H1 (cell line): Measurements from ENCODE around the gene TTI1. TPM values are rescaled to one million over a fixed set of nuclear protein-coding genes. Genes with fewer than 3 reads are reported as not detected.

ENCODE experiments used
- CTCF ChIA-PET: fragments of 300-600 bp; sonication (Branson Sonifier 250); formaldehyde crosslinking; loops from one replicate; lab custom pipeline; 2021; ENCODE audit not compliant: partially characterized antibody; lab: Charles Lee
- POLR2A ChIA-PET: fragments of 300-600 bp; sonication (Branson Sonifier 250); formaldehyde crosslinking; loops from one replicate; lab custom pipeline; 2021; ENCODE audit warnings: inconsistent platforms; ENCODE audit not compliant: partially characterized antibody; lab: Charles Lee
- DNase-seq, 2 experiments: peaks; one replicate each; pipeline versions ENCODE4 v3.0.0 to v3.0.0-alpha.2; 2010 to 2022; ENCODE audit warnings: low spot score in 2 of 2, low read depth in 1 of 2, mixed read lengths in 1 of 2
- FAIRE-seq: peaks from 2 replicates; lab custom pipeline; 2011; peaks lifted over from hg19 to GRCh38; lab: Jason Lieb, UNC
- H2AFZ ChIP-seq: 2 replicates; pipeline ENCODE4 v1.8.1; 2012; ENCODE audit warnings: low read length, inconsistent platforms
- H2AK5ac ChIP-seq: 2 replicates; pipeline ENCODE4 v1.6.1; 2013; ENCODE audit warnings: low read depth, low read length
- H2BK120ac ChIP-seq: replicated peaks from 2 replicates; pipeline ENCODE3; 2013; ENCODE audit warnings: low read depth, low read length, inconsistent platforms
- H2BK12ac ChIP-seq: 2 replicates; pipeline ENCODE4 v1.6.1; 2013; ENCODE audit warnings: low read depth, low read length
- H2BK15ac ChIP-seq: 2 replicates; pipeline ENCODE4 v1.6.1; 2013; ENCODE audit warnings: low read length
- H2BK20ac ChIP-seq: 2 replicates; pipeline ENCODE4 v1.6.1; 2013; ENCODE audit warnings: low read length
- H2BK5ac ChIP-seq: 2 replicates; pipeline ENCODE4 v1.6.1; 2013; ENCODE audit warnings: low read depth, low read length
- H3K14ac ChIP-seq: 2 replicates; pipeline ENCODE4 v1.6.1; 2013; ENCODE audit warnings: inconsistent platforms; ENCODE audit not compliant: insufficient read length
- H3K18ac ChIP-seq: 2 replicates; pipeline ENCODE4 v1.6.1; 2013; ENCODE audit warnings: low read length; ENCODE audit errors: extremely low read depth
- H3K23ac ChIP-seq: 2 replicates; pipeline ENCODE4 v1.6.1; 2013; ENCODE audit warnings: inconsistent platforms; ENCODE audit not compliant: insufficient read length
- H3K23me2 ChIP-seq: 2 replicates; pipeline ENCODE4 v1.6.1; 2013; ENCODE audit warnings: low read depth, low read length
- H3K27ac ChIP-seq: 2 replicates; pipeline ENCODE4 v1.6.1; 2011; ENCODE audit warnings: low read depth, low read length, inconsistent platforms
- H3K27me3 ChIP-seq, 4 experiments: replicated peaks in 1 of 4; 1 replicate in 1 of 4; 2 replicates in 3 of 4; pipeline versions ENCODE4 v1.6.1 to v1.8.1; 2011 to 2013; ENCODE audit warnings: low read length in 3 of 4, mild to moderate bottlenecking in 3 of 4, inconsistent platforms in 2 of 4, mixed read lengths in 2 of 4, moderate library complexity in 1 of 4; ENCODE audit not compliant: control insufficient read depth in 3 of 4, insufficient read depth in 3 of 4; ENCODE audit errors: extremely low read depth in 1 of 4
- H3K36me3 ChIP-seq, 4 experiments: 2 replicates each; pipeline versions ENCODE4 v1.6.1 to v1.8.1; 2011 to 2013; ENCODE audit warnings: mild to moderate bottlenecking in 4 of 4, low read length in 3 of 4, moderate library complexity in 2 of 4, control low read depth in 1 of 4, inconsistent platforms in 1 of 4; ENCODE audit not compliant: insufficient read depth in 4 of 4, control insufficient read depth in 2 of 4
- H3K4ac ChIP-seq: replicated peaks from 2 replicates; pipeline ENCODE3; 2013; ENCODE audit warnings: low read length, low read depth, mixed read lengths, inconsistent platforms; ENCODE audit not compliant: insufficient read length
- H3K4me1 ChIP-seq, 4 experiments: replicated peaks in 1 of 4; 1 replicate in 1 of 4; 2 replicates in 3 of 4; pipeline versions ENCODE4 v1.6.1 to v1.8.1; 2011 to 2013; ENCODE audit warnings: low read length in 3 of 4, inconsistent platforms in 2 of 4, mixed read lengths in 1 of 4; ENCODE audit not compliant: insufficient read depth in 4 of 4, control insufficient read depth in 3 of 4
- H3K4me2 ChIP-seq, 2 experiments: 2 replicates each; pipeline versions ENCODE4 v1.6.1 to v1.8.1; 2011 to 2013; ENCODE audit warnings: low read depth in 2 of 2, low read length in 2 of 2, control low read depth in 1 of 2, inconsistent platforms in 1 of 2, mild to moderate bottlenecking in 1 of 2; ENCODE audit not compliant: insufficient read depth in 1 of 2
- H3K4me3 ChIP-seq, 4 experiments: fragments of 200-600, 300-600 bp in 1 of 4; sonication (generic), shearing (Covaris generic), sonication (Bioruptor Twin) in 1 of 4; 2 replicates each; pipeline versions ENCODE4 v1.5.1 to v1.8.1; 2011 to 2016; ENCODE audit warnings: low read length in 4 of 4, low read depth in 3 of 4, control low read depth in 2 of 4, inconsistent platforms in 2 of 4, mild to moderate bottlenecking in 2 of 4, mixed read lengths in 1 of 4, moderate library complexity in 1 of 4; ENCODE audit not compliant: insufficient read depth in 2 of 4; ENCODE audit errors: extremely low read depth in 1 of 4
- H3K56ac ChIP-seq: replicated peaks from 2 replicates; pipeline ENCODE3; 2013; ENCODE audit warnings: low read depth, mild to moderate bottlenecking, mixed read lengths, low read length, inconsistent platforms; ENCODE audit not compliant: insufficient read length
- H3K79me1 ChIP-seq: 2 replicates; pipeline ENCODE4 v1.6.1; 2013; ENCODE audit warnings: low read depth, low read length, control low read depth
- H3K79me2 ChIP-seq, 2 experiments: 2 replicates each; pipeline versions ENCODE4 v1.6.1 to v1.8.1; 2012 to 2013; ENCODE audit warnings: low read length in 2 of 2, mild to moderate bottlenecking in 2 of 2, inconsistent platforms in 1 of 2; ENCODE audit not compliant: insufficient read depth in 2 of 2, control insufficient read depth in 1 of 2
- H3K9ac ChIP-seq, 4 experiments: replicated peaks in 1 of 4; 1 replicate in 1 of 4; 2 replicates in 3 of 4; pipeline versions ENCODE4 v1.6.1 to v1.8.1; 2011 to 2013; ENCODE audit warnings: low read depth in 3 of 4, low read length in 3 of 4, control low read depth in 2 of 4, mild to moderate bottlenecking in 2 of 4, moderate library complexity in 2 of 4, inconsistent platforms in 1 of 4; ENCODE audit errors: extremely low read depth in 1 of 4
- H3K9me3 ChIP-seq, 2 experiments: 2 replicates each; pipeline versions ENCODE4 v1.6.1 to v1.8.1; 2012 to 2013; ENCODE audit warnings: mild to moderate bottlenecking in 2 of 2, moderate library complexity in 2 of 2, control low read depth in 1 of 2, inconsistent platforms in 1 of 2, low read depth in 1 of 2, low read length in 1 of 2, mixed read lengths in 1 of 2; ENCODE audit not compliant: insufficient read depth in 2 of 2
- H4K20me1 ChIP-seq, 2 experiments: replicated peaks in 1 of 2; 2 replicates each; pipeline versions ENCODE3 to v1.8.1; 2011 to 2013; ENCODE audit warnings: inconsistent platforms in 2 of 2, low read length in 2 of 2, mild to moderate bottlenecking in 1 of 2; ENCODE audit not compliant: insufficient read depth in 2 of 2, control insufficient read depth in 1 of 2
- H4K5ac ChIP-seq: 2 replicates; pipeline ENCODE4 v1.6.1; 2013; ENCODE audit warnings: low read length, low read depth, mixed read lengths, inconsistent platforms; ENCODE audit not compliant: insufficient read length
- H4K8ac ChIP-seq: 2 replicates; pipeline ENCODE4 v1.8.0; 2013; ENCODE audit warnings: mild to moderate bottlenecking, moderate library complexity, low read length, inconsistent platforms; ENCODE audit not compliant: insufficient read depth; ENCODE audit errors: extremely low read depth
- H4K91ac ChIP-seq: replicated peaks from 2 replicates; pipeline ENCODE3; 2013; ENCODE audit warnings: low read length, mixed read lengths, inconsistent platforms; ENCODE audit not compliant: insufficient read length
- GABPA ChIP-seq: IDR thresholded peaks from 2 replicates; pipeline ENCODE4 v1.6.1; 2011; ENCODE audit warnings: mild to moderate bottlenecking, low read length, moderate library complexity, borderline replicate concordance; ENCODE audit not compliant: insufficient read depth
- JUN ChIP-seq: IDR thresholded peaks from 2 replicates; pipeline ENCODE4 v1.6.1; 2011; ENCODE audit warnings: low read depth, mild to moderate bottlenecking, improper control_type of control experiment, low read length
- PHF8 ChIP-seq: fragments of 200-600 bp; sonication (generic); conservative IDR thresholded peaks from 2 replicates; pipeline ENCODE4 v1.7.1; 2012; ENCODE audit warnings: low read depth, mild to moderate bottlenecking, inconsistent platforms, low read length, moderate library complexity
- RXRA ChIP-seq: IDR thresholded peaks from 2 replicates; pipeline ENCODE4 v1.6.1; 2011; ENCODE audit warnings: low read depth, mild to moderate bottlenecking, low read length, moderate library complexity; ENCODE audit not compliant: insufficient read depth
- SIN3A ChIP-seq, 2 experiments: IDR thresholded peaks in 1 of 2; conservative IDR thresholded peaks in 1 of 2; 2 replicates each; pipeline ENCODE4 v1.6.1; 2011 to 2012; ENCODE audit warnings: low read length in 2 of 2, improper control_type of control experiment in 1 of 2, low read depth in 1 of 2, mild to moderate bottlenecking in 1 of 2
- SIRT6 ChIP-seq: IDR thresholded peaks from one replicate; pipeline ENCODE4 v1.7.1; 2012; ENCODE audit warnings: low read length, inconsistent platforms
- WGBS, 2 experiments: shearing (Covaris generic) in 1 of 2; methylation state at CpG; one replicate each; pipeline versions ENCODE4 v1.1.6 to v1.1.7; 2013 to 2015; ENCODE audit warnings: low lambda C conversion rate in 2 of 2, mixed read lengths in 2 of 2, inconsistent platforms in 1 of 2, low coverage in 1 of 2, missing lambda C conversion rate in 1 of 2; ENCODE audit not compliant: insufficient replicate concordance in 2 of 2, insufficient coverage in 1 of 2, insufficient read length in 1 of 2; ENCODE audit errors: extremely low coverage in 1 of 2, missing lambda C conversion rate in 1 of 2; 5-methylcytosine and 5-hydroxymethylcytosine counted together
- polyA plus RNA-seq, 7 experiments: library from polyadenylated mRNA; depleted of rRNA in 3 of 7; stranded (reverse) in 5 of 7; unstranded in 2 of 7; fragments of >200 nt in 5 of 7; fragments of 200-250 nt in 2 of 7; gene quantifications; 1 replicate in 5 of 7; 2 replicates in 1 of 7; 4 replicates in 1 of 7; pipeline versions ENCODE4 v1.2.1 to v1.2.3, GENCODE V29; 2011 to 2013; ENCODE audit warnings: missing spikeins in 2 of 7, mixed read lengths in 2 of 7
- total RNA-seq: library from RNA; stranded (reverse); fragmentation: NEBNext Ultra II Directional; extraction: Animal tissue kit (Norgen Biotek cat#: 25700); gene quantifications from 2 replicates; pipeline ENCODE4 v1.2.1, GENCODE V29; 2021
- TF ChIP-seq, protein P1 (sequence below): IDR thresholded peaks from 2 replicates; pipeline ENCODE4 v1.6.1; 2012; ENCODE audit warnings: inconsistent platforms
- TF ChIP-seq, protein P2 (sequence below): IDR thresholded peaks from 2 replicates; pipeline ENCODE4 v1.6.1; 2012; ENCODE audit warnings: inconsistent platforms

Gene TTI1
- total and polyA plus RNA-seq, 2 of the 8 experiments (the other 6 are each of a cell fraction or from before 2014, with no cell fraction given) = 34.1 to 47.0 TPM

DNA sequence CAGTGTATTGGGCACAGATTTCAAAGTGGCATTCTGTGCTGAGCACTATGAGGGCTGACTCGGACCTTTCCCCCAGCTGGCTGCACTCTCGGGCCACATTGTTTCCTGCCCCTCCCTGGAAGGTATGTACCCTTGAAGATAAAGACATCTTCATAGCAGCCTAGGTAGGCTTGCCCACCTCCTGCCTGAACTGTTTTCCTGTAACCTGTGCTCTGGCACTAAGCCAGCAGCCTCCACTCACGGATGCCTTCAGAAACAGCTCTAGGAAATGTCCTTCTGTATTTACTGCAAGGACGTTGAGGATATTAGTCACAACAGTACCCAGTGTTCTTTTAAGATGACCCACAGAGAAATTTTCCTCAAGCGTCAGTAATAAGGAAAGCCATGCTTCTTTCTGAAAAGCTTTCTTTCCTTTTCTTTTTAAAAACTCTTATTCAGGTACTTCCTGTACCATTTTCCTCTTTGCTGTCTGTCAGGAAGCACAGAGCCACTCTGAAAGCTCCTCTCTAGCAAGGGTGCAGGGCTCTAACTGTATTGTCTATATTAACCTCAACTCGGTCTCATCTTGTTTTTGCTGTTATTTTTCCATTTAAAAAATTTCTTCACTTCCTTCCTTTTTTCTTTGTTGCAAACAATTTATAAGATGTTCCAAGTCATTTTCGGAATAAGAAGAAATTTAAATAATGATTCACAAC, 43.5 kb downstream of the TTI1 start:
- no peak overlapping the region for H3K18ac ChIP-seq
- no peak overlapping the region for H4K5ac ChIP-seq
- CTCF ChIA-PET = interaction anchor here (1.1 kb wide), 1 partner anchor 44 kb away, joined by 3 read pairs; no protein-coding TSS in a partner anchor
- no peaks in the 10 kb centered on the region for H3K23me2 ChIP-seq
- no peak for DNase-seq
- H3K9ac ChIP-seq = no peak overlapping the region
- no peak overlapping the region for H3K4me3 ChIP-seq
- H2BK120ac ChIP-seq = no peak overlapping the region
- peaks cover 2 to 30% (median 11%) of the 10 kb centered on the region in 4 experiments; a peak in 5 of 8 replicates for H3K36me3 ChIP-seq
- no peaks in the 10 kb centered on the region for H3K79me2 ChIP-seq
- no peak overlapping the region for H2AFZ ChIP-seq
- no peaks in the 10 kb centered on the region for H3K27me3 ChIP-seq
- no peaks in the 10 kb centered on the region; a peak in 2 of 7 replicates for H3K4me1 ChIP-seq
- WGBS, 2 experiments = 90% methylated on average over 7 of the region's 7 CpGs; no CpG with 5 or more reads in 1 of the 2 experiments
- H4K91ac ChIP-seq = no peak overlapping the region
- H2BK20ac ChIP-seq = no peak overlapping the region
- POLR2A ChIA-PET = no interaction called here
- H3K4ac ChIP-seq = no peak overlapping the region
- H3K4me2 ChIP-seq = no peak overlapping the region
- H2BK12ac ChIP-seq = no peak overlapping the region
- no peak overlapping the region for H2AK5ac ChIP-seq
- H3K27ac ChIP-seq = no peak overlapping the region
- peaks cover 3 to 10% of the 10 kb centered on the region in 2 experiments for H4K20me1 ChIP-seq
- H3K9me3 ChIP-seq = no peaks in the 10 kb centered on the region
- no peak overlapping the region for H3K23ac ChIP-seq
- H3K79me1 ChIP-seq = no peaks in the 10 kb centered on the region
- no peak overlapping the region for H2BK15ac ChIP-seq
- no peak for FAIRE-seq
- no peak overlapping the region for H4K8ac ChIP-seq
- H3K56ac ChIP-seq = no peak overlapping the region
- no peak overlapping the region for H2BK5ac ChIP-seq
- no peak overlapping the region for H3K14ac ChIP-seq
- TF ChIP-seq SIN3A (conservative IDR thresholded peaks at IDR 0.05 in 1 of 2, IDR thresholded peaks at IDR 0.05 in 1 of 2; ENCODE audit: low read depth in 1 of 2, low read length in 2 of 2) (no peak), SIRT6 (no peak), GABPA (no peak), RXRA (no peak), PHF8 (no peak), JUN (no peak)
- TF ChIP-seq, protein P1, sequence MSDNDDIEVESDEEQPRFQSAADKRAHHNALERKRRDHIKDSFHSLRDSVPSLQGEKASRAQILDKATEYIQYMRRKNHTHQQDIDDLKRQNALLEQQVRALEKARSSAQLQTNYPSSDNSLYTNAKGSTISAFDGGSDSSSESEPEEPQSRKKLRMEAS = no peak
- TF ChIP-seq, protein P2, sequence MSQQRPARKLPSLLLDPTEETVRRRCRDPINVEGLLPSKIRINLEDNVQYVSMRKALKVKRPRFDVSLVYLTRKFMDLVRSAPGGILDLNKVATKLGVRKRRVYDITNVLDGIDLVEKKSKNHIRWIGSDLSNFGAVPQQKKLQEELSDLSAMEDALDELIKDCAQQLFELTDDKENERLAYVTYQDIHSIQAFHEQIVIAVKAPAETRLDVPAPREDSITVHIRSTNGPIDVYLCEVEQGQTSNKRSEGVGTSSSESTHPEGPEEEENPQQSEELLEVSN = no peak
